HCT116 (cell line): Measurements from ENCODE around the gene PKM. TPM values are rescaled to one million over a fixed set of nuclear protein-coding genes. Genes with fewer than 3 reads are reported as not detected.

Experiments
- ATAC-seq: fragments of 200-7000 bp; cut with Tn5 transposase; 2 replicates; pipeline ENCODE4 v1.9.1; 2020; ENCODE audit warnings: mild to moderate bottlenecking, moderate library complexity
- BruUV-seq: library from RNA; stranded (reverse); fragments of 400-500 nt; replicated peaks from 2 replicates; lab custom pipeline; 2021; lab: Mats Ljungman, UMichigan
- CTCF ChIA-PET: fragments of 300-600 bp; sonication (Branson Sonifier 250); formaldehyde crosslinking; loops from one replicate; lab custom pipeline; 2021; ENCODE audit warnings: antibody characterized with exemption; lab: Charles Lee
- POLR2A ChIA-PET: fragments of 300-600, 350-600 bp; sonication (Branson Sonifier 250); formaldehyde crosslinking; loops from one replicate; lab custom pipeline; 2021; ENCODE audit warnings: antibody characterized with exemption; lab: Charles Lee
- RAD21 ChIA-PET, 2 experiments: fragments of 300-600 bp; sonication (Branson Sonifier 250); formaldehyde crosslinking; loops; one replicate each; lab custom pipeline; 2023; ENCODE audit warnings: low total read pairs in 2 of 2; ENCODE audit not compliant: uncharacterized antibody in 2 of 2, unreplicated experiment in 2 of 2, low non-redundant PET in 1 of 2; lab: Charles Lee
- DNase-seq: peaks from one replicate; pipeline ENCODE4 v3.0.0-alpha.2; 2010; ENCODE audit warnings: low read depth, low spot score
- H2AFZ ChIP-seq: fragments of 200-600 bp; shearing (Covaris generic), sonication (generic); 2 replicates; pipeline ENCODE4 v1.6.1; 2017; ENCODE audit warnings: low read depth, mixed run types, mixed read lengths, antibody characterized with exemption, low read length; ENCODE audit not compliant: poor library complexity, severe bottlenecking
- H3K27ac ChIP-seq: 2 replicates; pipeline ENCODE4 v1.5.1; 2012; ENCODE audit warnings: low read depth, low read length
- H3K27me3 ChIP-seq: fragments of 200-600 bp; sonication (generic); 2 replicates; pipeline ENCODE4 v1.6.1; 2016; ENCODE audit warnings: mixed run types, low read length, mixed read lengths; ENCODE audit not compliant: insufficient read depth
- H3K36me3 ChIP-seq, 2 experiments: fragments of 200-500 bp in 1 of 2; fragments of 200-600 bp in 1 of 2; sonication (Bioruptor generic) in 1 of 2; sonication (generic) in 1 of 2; 2 replicates each; pipeline versions ENCODE4 v1.5.1 to v1.6.1; 2014 to 2016; ENCODE audit warnings: low read length in 2 of 2, inconsistent platforms in 1 of 2, mixed read lengths in 1 of 2, mixed run types in 1 of 2; ENCODE audit not compliant: insufficient read depth in 2 of 2, control insufficient read depth in 1 of 2
- H3K4me1 ChIP-seq, 2 experiments: fragments of 200-600 bp in 1 of 2; sonication (generic) in 1 of 2; 2 replicates each; pipeline versions ENCODE4 v1.5.1 to v1.6.1; 2012 to 2017; ENCODE audit warnings: low read length in 2 of 2, inconsistent platforms in 1 of 2, mild to moderate bottlenecking in 1 of 2, mixed read lengths in 1 of 2, mixed run types in 1 of 2, moderate library complexity in 1 of 2; ENCODE audit not compliant: insufficient read depth in 2 of 2, control insufficient read depth in 1 of 2
- H3K4me2 ChIP-seq: fragments of 200-600 bp; sonication (generic); 2 replicates; pipeline ENCODE4 v1.6.1; 2017; ENCODE audit warnings: mixed run types, low read length, mixed read lengths
- H3K4me3 ChIP-seq, 2 experiments: fragments of 200-600 bp in 1 of 2; sonication (generic) in 1 of 2; replicated peaks in 1 of 2; 2 replicates each; pipeline ENCODE4 v1.5.1; 2011 to 2016; ENCODE audit warnings: low read length in 2 of 2, control low read depth in 1 of 2, low read depth in 1 of 2, mild to moderate bottlenecking in 1 of 2, mixed read lengths in 1 of 2, mixed run types in 1 of 2
- H3K79me2 ChIP-seq: fragments of 200-600 bp; sonication (generic); 2 replicates; pipeline ENCODE4 v1.6.1; 2017; ENCODE audit warnings: mild to moderate bottlenecking, mixed run types, low read length, moderate library complexity, mixed read lengths; ENCODE audit not compliant: insufficient read depth
- H3K9ac ChIP-seq: fragments of 200-600 bp; sonication (generic); 2 replicates; pipeline ENCODE4 v1.6.1; 2016; ENCODE audit warnings: low read length, mixed read lengths
- H3K9me2 ChIP-seq: fragments of 200-600 bp; sonication (generic), shearing (Covaris generic); 2 replicates; pipeline ENCODE4 v1.6.1; 2017; ENCODE audit warnings: mixed run types, mild to moderate bottlenecking, moderate library complexity; ENCODE audit not compliant: insufficient read depth
- H3K9me3 ChIP-seq, 2 experiments: fragments of 200-500 bp in 1 of 2; fragments of 200-600 bp in 1 of 2; sonication (Bioruptor generic) in 1 of 2; sonication (generic) in 1 of 2; 2 replicates each; pipeline ENCODE4 v1.6.1; 2014 to 2017; ENCODE audit warnings: low read length in 2 of 2, mixed read lengths in 2 of 2, inconsistent platforms in 1 of 2, low read depth in 1 of 2, mild to moderate bottlenecking in 1 of 2, mixed run types in 1 of 2, moderate library complexity in 1 of 2; ENCODE audit not compliant: control insufficient read depth in 1 of 2, insufficient read depth in 1 of 2
- H4K20me1 ChIP-seq: fragments of 200-600 bp; sonication (generic), shearing (Covaris generic); 2 replicates; pipeline ENCODE4 v1.6.1; 2017; ENCODE audit warnings: mixed run types, mild to moderate bottlenecking, moderate library complexity; ENCODE audit not compliant: insufficient read depth
- POLR2AphosphoS5 ChIP-seq: IDR thresholded peaks from 2 replicates; pipeline ENCODE4 v1.6.1; 2011; ENCODE audit warnings: mild to moderate bottlenecking, low read depth, low read length, moderate library complexity
- REST ChIP-seq: IDR thresholded peaks from 2 replicates; pipeline ENCODE4 v1.6.1; 2012; ENCODE audit warnings: low read depth
- ZFX ChIP-seq: fragments of 450-650 bp; IDR thresholded peaks from 2 replicates; pipeline ENCODE4 v1.6.1; 2017
- intact Hi-C: fragments of 100-400 bp; cut with micrococcal nuclease; formaldehyde crosslinking; loops from 2 replicates; pipeline ENCODE4 v1.10.0; 2022
- total RNA-seq: library from RNA; stranded (reverse); gene quantifications from one replicate; pipeline ENCODE4 v1.2.1, GENCODE V29; 2021; ENCODE audit not compliant: unreplicated experiment

Gene PKM
- total RNA-seq, 1 experiment from 2014 or later: 1,664 TPM

GRCh38 chr15:72230197-72231065 lies 559 bp downstream of the PKM start:
- CTCF ChIA-PET: no interaction called here
- Histone ChIP-seq H3K9me3 (no peaks in the 10 kb centered on the region), H4K20me1 (peaks cover 29% of the 10 kb centered on the region; the same call in 1 of the 2 replicates), H3K9ac (peak overlapping the region; percentile 94), H3K36me3 (peaks cover 0 to 18% of the 10 kb centered on the region in 2 experiments; a peak in 3 of 4 replicates), H3K27ac (peak overlapping the region; percentile 92), H3K4me1 (peaks cover 45 to 64% of the 10 kb centered on the region in 2 experiments), H2AFZ (no peak overlapping the region), H3K4me3 (peak overlapping the region; percentile 82 to 94), H3K79me2 (peaks cover 66% of the 10 kb centered on the region)
- TSS peak; percentile 19 for BruUV-seq
- intact Hi-C loops: loop anchor here (10.0 kb wide), 1 partner anchor 244 kb away; the partner anchor contains the start of gene ARIH1
- RAD21 ChIA-PET: no interaction called here
- ATAC-seq: peak; percentile 21
- DNase-seq: no peak
- no peak for TF ChIP-seq POLR2AphosphoS5
- 0 out of 2 replicates have a peak, but pooled peaks have one; percentile 29 for TF ChIP-seq ZFX
- TF ChIP-seq REST: no peak
- TF ChIP-seq, all 23 proteins: peak for 1
- H3K4me2 ChIP-seq: peak overlapping the region; percentile 99
- H3K9me2 ChIP-seq: no peaks in the 10 kb centered on the region
- POLR2A ChIA-PET: interaction anchor here (0.9 to 1.7 kb wide), 8 partner anchors 8 to 33 kb away, joined by 3 to 7 read pairs (median 4); partner anchors contain the start of gene GRAMD2A
- H3K27me3 ChIP-seq: no peaks in the 10 kb centered on the region
